GM12878 (cell line): ENCODE data around the gene VCAM1. TPM values are rescaled to one million over a fixed set of nuclear protein-coding genes. Genes with fewer than 3 reads are reported as not detected.
A peak's percentile ranks its signal among the peaks of the same experiment; 100 is the strongest.

Experiments
- CBX3 ChIP-seq: fragments of 200-600 bp; sonication (generic); IDR thresholded peaks from 2 replicates; pipeline ENCODE4 v1.6.1; 2016; ENCODE audit warnings: low read depth, borderline replicate concordance
- CREM ChIP-seq: IDR thresholded peaks from 2 replicates; pipeline ENCODE4 v1.6.1; 2014; ENCODE audit warnings: antibody characterized with exemption, low read depth
- IKZF2 ChIP-seq, 2 experiments: fragments of 450-650 bp; IDR thresholded peaks; 2 replicates each; pipeline ENCODE4 v1.6.1; 2017; ENCODE audit warnings: mild to moderate bottlenecking in 2 of 2, moderate library complexity in 2 of 2
- JUNB ChIP-seq: IDR thresholded peaks from 2 replicates; pipeline ENCODE4 v1.6.1; 2016; ENCODE audit warnings: antibody characterized with exemption, mild to moderate bottlenecking
- MAX ChIP-seq: IDR thresholded peaks from 2 replicates; pipeline ENCODE4 v1.6.1; 2012; ENCODE audit warnings: low read depth, low read length, improper control_type of control experiment
- MXI1 ChIP-seq: fragments of 150-350 bp; IDR thresholded peaks from 2 replicates; pipeline ENCODE4 v1.6.1; 2011; ENCODE audit warnings: low read depth, mild to moderate bottlenecking, inconsistent platforms, low read length, improper control_type of control experiment
- MYC ChIP-seq: IDR thresholded peaks from 2 replicates; pipeline ENCODE4 v1.6.1; 2011; ENCODE audit warnings: mild to moderate bottlenecking, low read length, moderate library complexity, inconsistent platforms; ENCODE audit not compliant: insufficient read depth, insufficient replicate concordance, insufficient read length, severe bottlenecking
- NR2C1 ChIP-seq: fragments of 450-650 bp; IDR thresholded peaks from 2 replicates; pipeline ENCODE4 v1.6.1; 2017; ENCODE audit warnings: antibody characterized with exemption, mild to moderate bottlenecking, moderate library complexity
- POLR2A ChIP-seq: IDR thresholded peaks from 2 replicates; pipeline ENCODE4 v1.6.1; 2011; ENCODE audit warnings: low read depth, mild to moderate bottlenecking, low read length
- RAD21 ChIP-seq: IDR thresholded peaks from 2 replicates; pipeline ENCODE4 v1.6.1; 2011; ENCODE audit warnings: mild to moderate bottlenecking, low read depth, low read length, moderate library complexity; ENCODE audit not compliant: insufficient read depth
- REST ChIP-seq: IDR thresholded peaks from 2 replicates; pipeline ENCODE4 v1.6.1; 2012; ENCODE audit warnings: mild to moderate bottlenecking, low read depth, low read length
- RUNX3 ChIP-seq: IDR thresholded peaks from 2 replicates; pipeline ENCODE4 v1.6.1; 2012; ENCODE audit warnings: low read length, inconsistent platforms
- SIX5 ChIP-seq: IDR thresholded peaks from 2 replicates; pipeline ENCODE4 v1.6.1; 2011; ENCODE audit warnings: mild to moderate bottlenecking, low read depth, low read length, moderate library complexity; ENCODE audit not compliant: severe bottlenecking
- SP1 ChIP-seq: IDR thresholded peaks from one replicate; pipeline ENCODE4 v1.6.1; 2011; ENCODE audit warnings: low read depth, low read length
- STAT1 ChIP-seq: fragments of 450-650 bp; conservative IDR thresholded peaks from 2 replicates; pipeline ENCODE4 v1.6.1; 2014; ENCODE audit warnings: antibody characterized with exemption, mild to moderate bottlenecking
- TARDBP ChIP-seq: IDR thresholded peaks from 2 replicates; pipeline ENCODE4 v1.6.1; 2016; ENCODE audit warnings: borderline replicate concordance
- ZBED1 ChIP-seq: IDR thresholded peaks from 2 replicates; pipeline ENCODE4 v1.6.1; 2016; ENCODE audit warnings: borderline replicate concordance
- ZBTB11 ChIP-seq: fragments of 450-650 bp; formaldehyde crosslinking; IDR thresholded peaks from 2 replicates; pipeline ENCODE4 v1.5.0; 2022; ENCODE audit warnings: mild to moderate bottlenecking, missing genetic modification characterization
- ZBTB40 ChIP-seq: fragments of 450-650 bp; IDR thresholded peaks from 2 replicates; pipeline ENCODE4 v1.6.1; 2016; ENCODE audit warnings: mild to moderate bottlenecking, moderate library complexity, borderline replicate concordance
- ZNF217 ChIP-seq: fragments of 450-650 bp; IDR thresholded peaks from 2 replicates; pipeline ENCODE4 v1.6.1; 2017; ENCODE audit warnings: antibody characterized with exemption, mild to moderate bottlenecking
- polyA plus RNA-seq, 11 experiments: library from polyadenylated mRNA; depleted of rRNA in 4 of 11; unstranded in 6 of 11; stranded (reverse) in 5 of 11; fragments of >200 nt; fragmentation: Nextera tagmentation in 4 of 11; fragmentation: Illumina TruSeq in 1 of 11; extraction: Ambion mirVana in 4 of 11; extraction: Trizol in 1 of 11; gene quantifications; 1 replicate in 1 of 11; 2 replicates in 10 of 11; pipeline versions ENCODE4 v1.2.1 to v1.2.3, GENCODE V29; 2011 to 2016; ENCODE audit warnings: inconsistent platforms in 2 of 11, missing spikeins in 2 of 11, low read depth in 1 of 11
- total RNA-seq, 4 experiments: library from RNA; depleted of rRNA in 3 of 4; stranded (reverse); fragments of >200 nt in 3 of 4; fragmentation: Illumina TruSeq in 1 of 4; extraction: Trizol in 1 of 4; gene quantifications; 2 replicates each; pipeline versions ENCODE4 v1.2.1 to v1.2.3, GENCODE V29; 2013 to 2021

VCAM1 gene
- total and polyA plus RNA-seq, 10 of the 15 experiments (the other 5 are each of a cell fraction or from before 2014, with no cell fraction given) = 5.0 to 13.6 (median 7.4) TPM

GRCh38 chr1:100683448-100684349 is 35.8 kb upstream of the VCAM1 start (continued):
- TF ChIP-seq REST (no peak), IKZF2 (IDR thresholded peaks at IDR 0.05) (peak; percentile 24 to 41; a peak in 2 of 4 replicates), STAT1 (no peak), ZBTB40 (no peak), MXI1 (no peak), POLR2A (no peak), ZNF217 (no peak), ZBTB11 (CRISPR knock-in tag) (no peak), TARDBP (no peak), CREM (no peak), NR2C1 (no peak), MYC (no peak), SIX5 (no peak), SP1 (no peak), ZBED1 (no peak), RAD21 (no peak), RUNX3 (peak; percentile 69), CBX3 (no peak), JUNB (no peak), MAX (no peak)
